Measurements from ENCODE around the gene ZNF451. TPM values are rescaled to one million over a fixed set of nuclear protein-coding genes. Genes with fewer than 3 reads are reported as not detected.

The ZNF451 gene
- total RNA-seq, 1 experiment from 2014 or later = 63.0 TPM

- no peak overlapping the region for H3K27ac Mint-ChIP-seq (ENCODE audit: low read depth, unreplicated experiment)
- no peak for DNase-seq (ENCODE audit: unreplicated experiment)
- H3K4me3 Mint-ChIP-seq (ENCODE audit: unreplicated experiment) = no peak overlapping the region
- no TSS peak for BruUV-seq (replicated peaks)
- ChIA-PET POLR2A (no interaction called here), CTCF (no interaction called here)
- intact Hi-C loops (cut with micrococcal nuclease) = no loop called here
- no peak for TF ChIP-seq CTCF (IDR thresholded peaks at IDR 0.05; ENCODE audit: unreplicated experiment)
- H3K36me3 Mint-ChIP-seq (ENCODE audit: insufficient read depth, unreplicated experiment) = peaks cover 26% of the 10 kb centered on the region
- no peaks in the 10 kb centered on the region for H3K9me3 Mint-ChIP-seq (ENCODE audit: unreplicated experiment)
- H3K27me3 Mint-ChIP-seq (ENCODE audit: insufficient read depth, unreplicated experiment) = no peaks in the 10 kb centered on the region
- H3K4me1 Mint-ChIP-seq (ENCODE audit: insufficient read depth, unreplicated experiment) = no peaks in the 10 kb centered on the region
These were observed 20.8 kb upstream of the ZNF451 start for GRCh38 chr6:57069228-57069627.

GRCh38 chr6:57069920-57070331 is 20.1 kb upstream of the ZNF451 start:
- DNase-seq (ENCODE audit: unreplicated experiment) = no peak
- peaks cover 19% of the 10 kb centered on the region for H3K36me3 Mint-ChIP-seq (ENCODE audit: insufficient read depth, unreplicated experiment)
- POLR2A ChIA-PET = interaction anchor here (0.7 to 1.1 kb wide), 3 partner anchors 9 to 13 kb away, joined by 3 read pairs; no protein-coding TSS in a partner anchor
- CTCF ChIA-PET = interaction anchor here (1.2 kb wide), 1 partner anchor 16 kb away, joined by 4 read pairs; no protein-coding TSS in a partner anchor
- no peaks in the 10 kb centered on the region for H3K27me3 Mint-ChIP-seq (ENCODE audit: insufficient read depth, unreplicated experiment)
- BruUV-seq (replicated peaks) = no TSS peak
- no peaks in the 10 kb centered on the region for H3K9me3 Mint-ChIP-seq (ENCODE audit: unreplicated experiment)
- no peaks in the 10 kb centered on the region for H3K4me1 Mint-ChIP-seq (ENCODE audit: insufficient read depth, unreplicated experiment)
- intact Hi-C loops (cut with micrococcal nuclease) = no loop called here
- H3K27ac Mint-ChIP-seq (ENCODE audit: low read depth, unreplicated experiment) = no peak overlapping the region
- TF ChIP-seq CTCF (IDR thresholded peaks at IDR 0.05; ENCODE audit: unreplicated experiment) = no peak
- H3K4me3 Mint-ChIP-seq (ENCODE audit: unreplicated experiment) = no peak overlapping the region

- Mint-ChIP-seq H3K9me3 (ENCODE audit: unreplicated experiment) (no peaks in the 10 kb centered on the region), H3K27ac (ENCODE audit: low read depth, unreplicated experiment) (no peak overlapping the region), H3K36me3 (ENCODE audit: insufficient read depth, unreplicated experiment) (peaks cover 11% of the 10 kb centered on the region), H3K27me3 (ENCODE audit: insufficient read depth, unreplicated experiment) (no peaks in the 10 kb centered on the region), H3K4me1 (ENCODE audit: insufficient read depth, unreplicated experiment) (no peaks in the 10 kb centered on the region), H3K4me3 (ENCODE audit: unreplicated experiment) (no peak overlapping the region)
- BruUV-seq (replicated peaks) = no TSS peak
- CTCF ChIA-PET = interaction anchor here (1.1 kb wide), 1 partner anchor 9 kb away, joined by 3 read pairs; no protein-coding TSS in a partner anchor
- intact Hi-C loops (cut with micrococcal nuclease) = no loop called here
- DNase-seq (ENCODE audit: unreplicated experiment) = no peak
- TF ChIP-seq CTCF (IDR thresholded peaks at IDR 0.05; ENCODE audit: unreplicated experiment) = no peak
- POLR2A ChIA-PET = interaction anchor here (1.5 kb wide), 1 partner anchor 9 kb away, joined by 3 read pairs; no protein-coding TSS in a partner anchor
These were observed 17.9 kb upstream of the ZNF451 start for GRCh38 chr6:57072108-57072507.

- no peaks in the 10 kb centered on the region for H3K4me1 Mint-ChIP-seq (ENCODE audit: insufficient read depth, unreplicated experiment)
- H3K9me3 Mint-ChIP-seq (ENCODE audit: unreplicated experiment) = no peaks in the 10 kb centered on the region
- ChIA-PET POLR2A (no interaction called here), CTCF (no interaction called here)
- no peak for DNase-seq (ENCODE audit: unreplicated experiment)
- no peak for TF ChIP-seq CTCF (IDR thresholded peaks at IDR 0.05; ENCODE audit: unreplicated experiment)
- H3K36me3 Mint-ChIP-seq (ENCODE audit: insufficient read depth, unreplicated experiment) = peaks cover 5% of the 10 kb centered on the region
- H3K27me3 Mint-ChIP-seq (ENCODE audit: insufficient read depth, unreplicated experiment) = no peaks in the 10 kb centered on the region
- no TSS peak for BruUV-seq (replicated peaks)
- H3K27ac Mint-ChIP-seq (ENCODE audit: low read depth, unreplicated experiment) = no peak overlapping the region
- intact Hi-C loops (cut with micrococcal nuclease) = no loop called here
- no peak overlapping the region for H3K4me3 Mint-ChIP-seq (ENCODE audit: unreplicated experiment)
These were observed 15.6 kb upstream of the ZNF451 start for GRCh38 chr6:57074383-57074782.
